ENCODE results near the gene ZMAT3.
"Not testable (repeated sequence)": the region's sequence is repeated elsewhere in the genome, so short reads cannot be mapped to it uniquely, and the experiment has no call there.

Gene ZMAT3

GRCh38 chr3:179071323-179072099 lies at the start of gene ZMAT3:
Gene ZMAT3 (minus strand): TSS chr3:179071809. CDS start chr3:179067752, 4,057 bp downstream.
- FAIRE-seq (peak; percentile 84), DNase-seq (ENCODE audit: extremely low spot score, insufficient read length, low read depth) (peak; percentile 66)

- FAIRE-seq (no peak), DNase-seq (ENCODE audit: extremely low spot score, insufficient read length, low read depth) (no peak)
Measured at GRCh38 chr3:179116816-179117215, 45.2 kb upstream of the ZMAT3 start.

GRCh38 chr3:179115444-179115843 lies 43.8 kb upstream of the ZMAT3 start:
- DNase-seq (ENCODE audit: extremely low spot score, insufficient read length, low read depth); FAIRE-seq: not testable (repeated sequence)

GRCh38 chr3:179113903-179114302 lies 42.3 kb upstream of the ZMAT3 start:
- FAIRE-seq (peak; percentile 15), DNase-seq (ENCODE audit: extremely low spot score, insufficient read length, low read depth) (no peak)

GRCh38 chr3:179108086-179108485 lies 36.5 kb upstream of the ZMAT3 start:
- DNase-seq (ENCODE audit: extremely low spot score, insufficient read length, low read depth) (no peak), FAIRE-seq (peak; percentile 49)

GRCh38 chr3:179107617-179108016 lies 36.0 kb upstream of the ZMAT3 start:
- DNase-seq (ENCODE audit: extremely low spot score, insufficient read length, low read depth) = no peak
- no peak for FAIRE-seq

GRCh38 chr3:179105881-179106280 lies 34.3 kb upstream of the ZMAT3 start:
- DNase-seq (ENCODE audit: extremely low spot score, insufficient read length, low read depth) = no peak
- FAIRE-seq = no peak

GRCh38 chr3:179100652-179101051 lies 29.0 kb upstream of the ZMAT3 start:
- peak; percentile 44 for FAIRE-seq
- DNase-seq (ENCODE audit: extremely low spot score, insufficient read length, low read depth) = no peak

GRCh38 chr3:179098388-179099077 lies 26.9 kb upstream of the ZMAT3 start:
- no peak for FAIRE-seq

GRCh38 chr3:179093807-179094206 lies 22.2 kb upstream of the ZMAT3 start:
- no peak for DNase-seq (ENCODE audit: extremely low spot score, insufficient read length, low read depth)
- no peak for FAIRE-seq

More at GRCh38 chr3:179098388-179099077, 26.9 kb upstream of the ZMAT3 start:
- DNase-seq (ENCODE audit: extremely low spot score, insufficient read length, low read depth) = no peak

GRCh38 chr3:179091113-179091512 lies 19.5 kb upstream of the ZMAT3 start:
- peak; percentile 42 for FAIRE-seq
- no peak for DNase-seq (ENCODE audit: extremely low spot score, insufficient read length, low read depth)

- FAIRE-seq (no peak), DNase-seq (ENCODE audit: extremely low spot score, insufficient read length, low read depth) (no peak)
Measured at GRCh38 chr3:179088306-179088705, 16.7 kb upstream of the ZMAT3 start.

GRCh38 chr3:179083977-179084376 lies 12.4 kb upstream of the ZMAT3 start:
- FAIRE-seq (no peak), DNase-seq (ENCODE audit: extremely low spot score, insufficient read length, low read depth) (no peak)

GRCh38 chr3:179082416-179082815 lies 10.8 kb upstream of the ZMAT3 start:
- no peak for FAIRE-seq
- DNase-seq (ENCODE audit: extremely low spot score, insufficient read length, low read depth) = no peak

GRCh38 chr3:179081885-179082284 lies 10.3 kb upstream of the ZMAT3 start:
- FAIRE-seq (no peak), DNase-seq (ENCODE audit: extremely low spot score, insufficient read length, low read depth) (no peak)

GRCh38 chr3:179079537-179079936 lies 7.9 kb upstream of the ZMAT3 start:
- no peak for DNase-seq (ENCODE audit: extremely low spot score, insufficient read length, low read depth)
- FAIRE-seq = no peak

- DNase-seq (ENCODE audit: extremely low spot score, insufficient read length, low read depth) (no peak), FAIRE-seq (peak; percentile 72)
Measured at GRCh38 chr3:179076243-179077027, 4.8 kb upstream of the ZMAT3 start.

GRCh38 chr3:179074656-179075055 lies 3.0 kb upstream of the ZMAT3 start:
- DNase-seq (ENCODE audit: extremely low spot score, insufficient read length, low read depth) (no peak), FAIRE-seq (peak; percentile 44)

- FAIRE-seq (no peak), DNase-seq (ENCODE audit: extremely low spot score, insufficient read length, low read depth) (no peak)
Measured at GRCh38 chr3:179073816-179074215, 2.2 kb upstream of the ZMAT3 start.

- peak; percentile 17 for DNase-seq (ENCODE audit: extremely low spot score, insufficient read length, low read depth)
- no peak for FAIRE-seq
Measured at GRCh38 chr3:179072100-179072438, 460 bp upstream of the ZMAT3 start.

GRCh38 chr3:179071027-179071322 lies 634 bp downstream of the ZMAT3 start:
- FAIRE-seq (no peak), DNase-seq (ENCODE audit: extremely low spot score, insufficient read length, low read depth) (no peak)
